ENCODE measurements around the gene TMEM40.

Gene TMEM40

GRCh38 chr3:12775226-12775625 lies 16.2 kb upstream of the TMEM40 start:
- no peak for DNase-seq

- no peak for DNase-seq
Measured at GRCh38 chr3:12774619-12775018, 15.6 kb upstream of the TMEM40 start.

GRCh38 chr3:12773710-12774086 lies 14.6 kb upstream of the TMEM40 start:
- no peak for DNase-seq

DNA sequence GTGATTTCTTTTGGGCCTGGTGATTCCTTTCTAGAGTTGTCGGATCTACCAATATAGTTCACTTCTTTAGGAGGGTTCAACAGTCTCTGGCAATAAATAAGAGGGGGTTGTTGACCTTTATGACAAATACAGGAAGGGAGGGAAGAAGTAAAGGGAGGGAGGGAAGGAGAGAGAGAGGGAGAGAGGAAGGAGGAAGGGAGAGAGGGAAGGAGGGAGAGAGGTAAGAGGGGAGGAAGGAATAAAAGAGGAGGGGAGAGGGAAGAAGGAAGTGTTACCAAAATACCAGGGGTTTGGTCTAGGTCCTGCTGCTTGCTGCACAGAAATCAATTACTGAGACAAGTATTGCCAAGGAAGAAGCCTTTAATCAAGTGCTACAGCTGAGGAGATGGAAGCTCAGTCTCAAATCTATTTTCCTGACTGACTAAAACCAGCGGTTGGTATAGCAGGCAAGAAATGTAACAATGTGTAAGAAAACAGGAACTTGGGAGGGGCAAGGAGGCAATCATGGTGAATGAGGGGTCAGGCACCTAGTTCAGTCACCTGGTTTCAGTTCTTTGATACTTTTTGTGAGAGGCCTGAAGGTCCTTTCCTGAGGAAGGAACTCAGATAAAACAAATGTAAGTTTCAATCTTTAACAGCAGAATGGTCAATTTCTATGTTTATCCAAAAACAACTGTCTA lies 14.1 kb upstream of the TMEM40 start:
- no peak for DNase-seq

DNA sequence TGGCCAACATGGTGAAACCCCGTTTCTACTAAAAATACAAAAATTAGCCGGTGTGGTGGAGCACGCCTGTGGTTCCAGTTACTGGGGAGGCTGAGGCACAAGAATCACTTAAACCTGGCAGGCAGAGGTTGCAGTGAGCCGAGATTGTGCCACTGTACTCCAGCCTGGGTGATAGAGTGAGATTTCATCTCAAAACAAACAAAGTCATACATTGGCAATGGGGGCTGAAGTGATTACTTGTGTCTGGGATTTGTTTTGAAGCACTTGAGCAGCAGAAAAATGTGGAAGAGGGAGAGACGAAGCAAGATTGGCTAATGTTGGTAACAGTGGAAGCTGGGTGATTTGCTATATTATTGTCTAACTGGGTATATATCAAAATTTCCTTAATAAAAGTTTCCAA lies 13.4 kb upstream of the TMEM40 start:
- DNase-seq = no peak

- no peak for DNase-seq
Measured at GRCh38 chr3:12771236-12771635, 12.2 kb upstream of the TMEM40 start.

DNA sequence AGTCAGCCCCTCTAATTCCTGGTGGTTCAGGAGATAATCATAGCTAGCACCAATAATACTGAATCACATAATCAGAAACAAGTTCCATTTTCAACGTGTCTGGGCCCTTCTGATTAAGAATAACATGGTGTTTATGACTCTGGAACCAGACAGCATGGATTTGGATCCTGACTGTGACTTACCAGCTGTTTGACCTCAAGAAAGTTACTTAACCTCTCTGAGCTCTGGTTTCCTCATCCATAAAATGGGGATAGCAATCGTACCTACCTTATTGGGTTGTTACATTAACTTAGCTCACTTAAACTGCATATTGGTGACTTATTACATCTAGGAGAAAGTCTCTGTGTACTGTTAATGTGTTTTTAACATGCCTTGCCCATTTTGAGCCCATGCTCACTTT lies 10.7 kb upstream of the TMEM40 start:
- no peak for DNase-seq

GRCh38 chr3:12768579-12769527 lies 9.8 kb upstream of the TMEM40 start:
- no peak for DNase-seq

- no peak for DNase-seq
Measured at GRCh38 chr3:12766541-12766940, 7.5 kb upstream of the TMEM40 start.

DNA sequence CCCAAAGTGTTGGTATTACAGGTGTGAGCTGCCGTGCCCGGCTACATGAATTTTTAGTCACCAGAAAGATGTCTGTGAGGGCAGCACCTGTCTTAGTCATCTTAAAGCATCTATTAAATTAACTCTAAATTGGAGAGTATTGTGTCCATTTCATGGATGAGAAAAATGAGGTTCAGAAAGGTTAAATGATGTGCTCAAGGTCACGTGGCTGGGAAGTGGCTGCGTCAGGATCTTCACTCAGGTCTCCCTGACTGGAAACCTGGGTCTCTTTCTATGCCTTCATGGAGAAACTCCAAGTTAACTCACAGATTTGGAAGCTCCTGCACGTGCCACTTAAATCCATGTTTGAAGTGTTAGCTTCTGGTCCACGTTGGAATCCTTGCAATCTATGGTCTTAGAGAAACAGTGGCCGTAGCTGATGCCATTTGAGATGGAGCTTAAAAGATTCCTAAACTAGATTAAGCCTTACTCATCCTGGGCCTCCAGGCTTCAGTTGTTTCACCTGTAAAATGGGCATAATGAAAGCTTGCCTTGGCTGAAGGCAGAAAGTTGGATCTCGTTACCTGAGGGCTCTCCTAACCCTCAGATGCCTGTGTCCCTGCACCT lies 5.2 kb upstream of the TMEM40 start:
- no peak for DNase-seq

GRCh38 chr3:12759693-12760565 lies 870 bp upstream of the TMEM40 start:
- DNase-seq = no peak

- DNase-seq = no peak
Measured at GRCh38 chr3:12758025-12758781, 856 bp downstream of the TMEM40 start.

DNA sequence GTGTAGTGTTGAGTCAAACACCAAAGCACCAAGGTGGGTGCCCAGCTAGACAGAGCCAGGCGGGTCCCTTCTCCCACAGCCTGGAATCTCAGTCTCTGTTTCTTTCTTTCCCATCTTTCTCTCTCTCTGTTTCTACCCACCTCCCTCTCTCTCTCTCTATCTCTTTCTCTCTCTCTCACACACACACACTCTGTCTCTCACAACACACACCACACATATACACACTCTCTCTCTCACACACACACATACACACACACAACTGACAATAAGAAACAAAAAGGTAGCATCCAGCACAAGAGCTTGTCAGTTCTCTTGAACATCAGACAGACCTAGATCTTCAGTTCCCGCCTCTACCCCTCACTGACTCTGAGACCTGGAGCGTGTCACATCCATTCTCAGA lies 2.4 kb downstream of the TMEM40 start:
- no peak for DNase-seq

DNA sequence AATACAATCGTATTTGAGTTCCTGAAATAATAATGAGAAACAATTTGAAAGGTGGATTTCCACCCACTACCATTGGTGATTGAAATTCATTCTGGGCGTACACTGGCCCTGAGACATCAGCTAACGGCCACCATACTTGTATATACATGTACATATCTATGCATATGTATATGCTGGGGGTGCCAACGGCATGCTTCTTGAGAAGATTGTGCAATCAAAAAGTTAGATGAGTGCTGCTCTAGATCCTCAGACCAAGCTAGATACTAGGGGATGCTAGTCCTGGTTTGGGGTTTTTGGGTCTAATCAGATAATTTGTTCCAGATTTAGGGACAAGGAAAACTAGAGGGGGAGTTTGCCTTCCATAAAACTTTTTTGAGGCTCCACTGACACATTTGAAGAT lies 2.9 kb downstream of the TMEM40 start:
- no peak for DNase-seq

DNA sequence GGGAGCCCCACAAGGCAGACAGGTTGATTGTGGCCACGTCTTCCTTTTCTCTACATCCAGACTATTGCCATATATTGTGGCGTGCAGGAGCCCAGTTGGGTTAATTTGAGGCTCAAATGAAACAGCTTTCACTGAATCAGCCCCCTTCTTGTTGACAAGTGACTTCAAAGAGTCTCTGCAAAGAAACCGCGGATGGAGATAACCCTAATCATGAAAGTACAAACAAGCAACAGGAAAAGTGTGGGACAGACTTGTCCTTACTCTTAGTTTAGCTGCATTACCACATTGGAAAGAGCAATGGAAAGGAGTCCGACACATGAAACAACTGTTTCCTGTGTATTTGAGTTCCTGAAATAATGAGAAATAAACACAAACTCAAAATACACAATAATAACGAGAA lies 3.3 kb downstream of the TMEM40 start:
- DNase-seq = no peak

GRCh38 chr3:12754313-12754712 lies 4.7 kb downstream of the TMEM40 start:
- no peak for DNase-seq

DNA sequence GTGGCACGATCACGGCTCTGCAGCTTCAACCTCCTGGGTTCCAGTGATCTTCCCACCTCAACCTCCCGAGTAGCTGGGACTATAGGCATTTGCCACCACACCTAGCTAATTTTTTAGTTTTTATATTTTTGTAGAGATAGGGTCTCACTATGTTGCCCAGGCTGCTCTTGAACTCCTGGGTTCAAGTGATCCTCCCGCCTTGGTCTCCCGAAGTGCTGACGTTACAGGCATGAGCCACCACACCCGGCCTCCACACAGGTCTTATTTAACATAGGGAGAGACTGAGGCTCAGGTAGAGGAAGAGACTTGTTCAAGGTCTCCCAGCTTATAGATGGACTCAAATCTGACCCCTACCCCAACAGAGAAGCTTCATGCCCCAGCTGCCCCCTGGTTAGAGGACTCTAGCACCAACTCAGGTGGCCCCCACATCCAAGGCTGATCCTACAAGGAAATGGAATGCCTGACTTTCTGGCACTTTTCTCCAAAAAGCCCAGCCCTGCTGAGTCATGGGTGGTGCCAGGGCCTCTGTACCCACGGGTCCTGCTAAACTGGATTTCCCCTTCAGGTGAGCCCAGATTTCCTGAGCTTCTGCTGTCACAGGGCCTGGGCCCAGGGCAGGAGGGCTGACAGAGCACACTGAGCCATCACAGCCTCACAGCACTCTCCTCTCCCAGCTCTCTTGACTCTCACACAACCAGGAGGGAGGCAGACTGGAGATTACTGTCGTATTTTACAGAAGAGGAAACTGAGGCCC lies 5.6 kb downstream of the TMEM40 start:
- no peak for DNase-seq

- no peak for DNase-seq
Measured at GRCh38 chr3:12752809-12753208, 6.2 kb downstream of the TMEM40 start.

DNA sequence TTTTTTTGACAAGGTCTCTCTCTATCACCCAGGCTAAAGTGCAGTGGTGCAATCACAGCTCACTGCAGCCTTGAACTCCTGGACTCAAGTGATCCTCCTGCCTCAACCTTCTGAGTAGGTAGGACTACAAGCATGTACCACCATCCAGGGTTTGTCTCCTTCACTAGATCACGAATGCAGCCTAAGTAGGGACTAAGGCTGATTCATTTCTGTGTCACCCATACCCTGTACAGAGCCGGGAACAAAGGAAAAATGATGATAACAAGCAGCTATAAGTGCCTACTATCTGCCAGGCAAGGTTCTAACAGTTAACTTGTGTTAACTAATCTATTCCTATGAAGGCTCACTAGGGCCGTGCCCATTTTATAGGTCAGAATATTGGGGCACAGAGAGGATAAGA lies 7.0 kb downstream of the TMEM40 start:
- no peak for DNase-seq

GRCh38 chr3:12751571-12751970 lies 7.5 kb downstream of the TMEM40 start:
- DNase-seq = no peak

- DNase-seq = no peak
Measured at GRCh38 chr3:12750658-12751071, 8.4 kb downstream of the TMEM40 start.
